Karpas-422 (cell line): ENCODE measurements around the gene MPST. TPM values are rescaled to one million over a fixed set of nuclear protein-coding genes. Genes with fewer than 3 reads are reported as not detected.

Source experiments
- DNase-seq: peaks from one replicate; pipeline ENCODE4 v3.0.0-alpha.2; 2015
- H2AFZ ChIP-seq: fragments of 200-600 bp; sonication (generic); 2 replicates; pipeline ENCODE4 v1.6.1; 2014; ENCODE audit warnings: antibody characterized with exemption, low read length, mixed read lengths
- H3K27ac ChIP-seq: fragments of 200-600 bp; sonication (generic); 2 replicates; pipeline ENCODE4 v1.5.1; 2014; ENCODE audit warnings: mild to moderate bottlenecking, low read length, moderate library complexity
- H3K27me3 ChIP-seq: fragments of 200-600 bp; sonication (generic); 2 replicates; pipeline ENCODE4 v1.6.1; 2014; ENCODE audit warnings: low read length, mixed read lengths
- H3K36me3 ChIP-seq: fragments of 200-600 bp; sonication (generic); 2 replicates; pipeline ENCODE4 v1.6.1; 2014; ENCODE audit warnings: low read length, mixed read lengths; ENCODE audit not compliant: insufficient read depth
- H3K4me1 ChIP-seq: fragments of 200-600 bp; sonication (generic); 2 replicates; pipeline ENCODE4 v1.6.1; 2014; ENCODE audit warnings: mild to moderate bottlenecking, low read length, mixed read lengths
- H3K4me2 ChIP-seq: fragments of 200-600 bp; sonication (generic); 2 replicates; pipeline ENCODE4 v1.6.1; 2014; ENCODE audit warnings: low read length, low read depth, mild to moderate bottlenecking; ENCODE audit not compliant: poor library complexity, severe bottlenecking
- H3K4me3 ChIP-seq: fragments of 200-600 bp; sonication (generic); 2 replicates; pipeline ENCODE4 v1.5.1; 2014; ENCODE audit warnings: mild to moderate bottlenecking, antibody characterized with exemption, low read length, mixed read lengths
- H3K79me2 ChIP-seq: fragments of 200-600 bp; sonication (generic); 2 replicates; pipeline ENCODE4 v1.6.1; 2014; ENCODE audit warnings: mild to moderate bottlenecking, low read length, mixed read lengths
- H3K9ac ChIP-seq: fragments of 200-600 bp; sonication (generic); 2 replicates; pipeline ENCODE4 v1.6.0; 2014; ENCODE audit warnings: low read length
- H3K9me2 ChIP-seq: fragments of 200-600 bp; sonication (generic), shearing (Covaris generic); replicated peaks from 2 replicates; pipeline ENCODE4 v1.6.0; 2014; ENCODE audit warnings: mild to moderate bottlenecking, low read length, moderate library complexity; ENCODE audit not compliant: insufficient read depth
- H3K9me3 ChIP-seq: fragments of 300-700, 200-600 bp; sonication (generic); 2 replicates; pipeline ENCODE4 v1.6.1; 2014; ENCODE audit warnings: low read length, mixed read lengths
- H4K20me1 ChIP-seq: fragments of 200-600 bp; sonication (generic); 2 replicates; pipeline ENCODE4 v1.6.1; 2014; ENCODE audit warnings: mild to moderate bottlenecking, antibody characterized with exemption, low read length, low read depth; ENCODE audit not compliant: insufficient read depth
- total RNA-seq: library from RNA; depleted of rRNA; stranded (reverse); fragments of >200 nt; shearing (Covaris generic); gene quantifications from 2 replicates; pipeline ENCODE4 v1.2.3, GENCODE V29; 2014; ENCODE audit warnings: low replicate concordance

The MPST gene
- total RNA-seq, 1 experiment from 2014 or later: 26.1 TPM

- Histone ChIP-seq H2AFZ (no peak overlapping the region), H3K27me3 (no peaks in the 10 kb centered on the region), H3K9me2 (no peaks in the 10 kb centered on the region), H3K4me1 (peaks cover 11% of the 10 kb centered on the region), H4K20me1 (no peaks in the 10 kb centered on the region), H3K36me3 (no peaks in the 10 kb centered on the region), H3K9ac (no peak overlapping the region), H3K4me3 (no peak overlapping the region), H3K79me2 (no peaks in the 10 kb centered on the region), H3K4me2 (no peak overlapping the region), H3K9me3 (no peaks in the 10 kb centered on the region), H3K27ac (no peak overlapping the region)
- no peak for DNase-seq
These were observed 3.2 kb upstream of the MPST start for GRCh38 chr22:37016134-37016910.

GRCh38 chr22:37017356-37017755 lies 2.2 kb upstream of the MPST start:
- Histone ChIP-seq H3K4me1 (peaks cover 11% of the 10 kb centered on the region), H3K4me3 (no peak overlapping the region), H3K4me2 (no peak overlapping the region), H3K9ac (no peak overlapping the region), H3K9me2 (no peaks in the 10 kb centered on the region), H3K9me3 (no peaks in the 10 kb centered on the region), H4K20me1 (no peaks in the 10 kb centered on the region), H3K79me2 (no peaks in the 10 kb centered on the region), H3K36me3 (no peaks in the 10 kb centered on the region), H3K27me3 (no peaks in the 10 kb centered on the region), H3K27ac (no peak overlapping the region), H2AFZ (no peak overlapping the region)
- no peak for DNase-seq

GRCh38 chr22:37018086-37018814 lies 1.3 kb upstream of the MPST start:
- DNase-seq: no peak
- Histone ChIP-seq H2AFZ (no peak overlapping the region), H4K20me1 (no peaks in the 10 kb centered on the region), H3K9me2 (no peaks in the 10 kb centered on the region), H3K4me2 (peak overlapping the region; percentile 71), H3K79me2 (no peaks in the 10 kb centered on the region), H3K9me3 (no peaks in the 10 kb centered on the region), H3K36me3 (no peaks in the 10 kb centered on the region), H3K27ac (no peak overlapping the region), H3K9ac (no peak overlapping the region), H3K4me3 (peak overlapping the region; percentile 72; the same call in 1 of the 2 replicates), H3K27me3 (no peaks in the 10 kb centered on the region), H3K4me1 (peaks cover 11% of the 10 kb centered on the region)

- no peaks in the 10 kb centered on the region for H3K9me3 ChIP-seq
- H3K79me2 ChIP-seq: no peaks in the 10 kb centered on the region
- H3K27me3 ChIP-seq: no peaks in the 10 kb centered on the region
- peak overlapping the region; percentile 78 for H3K9ac ChIP-seq
- peak overlapping the region; percentile 71; the same call in 1 of the 2 replicates for H2AFZ ChIP-seq
- H3K36me3 ChIP-seq: no peaks in the 10 kb centered on the region
- peak overlapping the region; percentile 71 for H3K4me2 ChIP-seq
- no peaks in the 10 kb centered on the region for H4K20me1 ChIP-seq
- H3K4me1 ChIP-seq: peaks cover 11% of the 10 kb centered on the region
- H3K9me2 ChIP-seq: no peaks in the 10 kb centered on the region
- H3K4me3 ChIP-seq: peak overlapping the region; percentile 72
- DNase-seq: no peak
- no peak overlapping the region for H3K27ac ChIP-seq
These were observed 680 bp upstream of the MPST start for GRCh38 chr22:37018815-37019308.

- H3K9me2 ChIP-seq: no peaks in the 10 kb centered on the region
- no peaks in the 10 kb centered on the region for H3K9me3 ChIP-seq
- no peaks in the 10 kb centered on the region for H3K36me3 ChIP-seq
- peaks cover 11% of the 10 kb centered on the region for H3K4me1 ChIP-seq
- H3K27me3 ChIP-seq: no peaks in the 10 kb centered on the region
- H4K20me1 ChIP-seq: no peaks in the 10 kb centered on the region
- peak overlapping the region; percentile 78 for H3K9ac ChIP-seq
- peak overlapping the region; percentile 98 for H2AFZ ChIP-seq
- H3K4me3 ChIP-seq: peak overlapping the region; percentile 78
- no peak overlapping the region for H3K27ac ChIP-seq
- no peaks in the 10 kb centered on the region for H3K79me2 ChIP-seq
- H3K4me2 ChIP-seq: peak overlapping the region; percentile 96
- no peak for DNase-seq
These were observed 594 bp downstream of the MPST start for GRCh38 chr22:37020192-37020479.

- no peaks in the 10 kb centered on the region for H3K9me3 ChIP-seq
- H3K36me3 ChIP-seq: no peaks in the 10 kb centered on the region
- DNase-seq: no peak
- H3K9ac ChIP-seq: no peak overlapping the region
- H3K4me1 ChIP-seq: peaks cover 16% of the 10 kb centered on the region
- H4K20me1 ChIP-seq: no peaks in the 10 kb centered on the region
- H3K79me2 ChIP-seq: no peaks in the 10 kb centered on the region
- no peak overlapping the region for H3K4me3 ChIP-seq
- no peak overlapping the region for H3K4me2 ChIP-seq
- H3K27me3 ChIP-seq: no peaks in the 10 kb centered on the region
- no peak overlapping the region for H3K27ac ChIP-seq
- H3K9me2 ChIP-seq: no peaks in the 10 kb centered on the region
- H2AFZ ChIP-seq: no peak overlapping the region
These were observed 1.5 kb downstream of the MPST start for GRCh38 chr22:37021041-37021440.

- H3K36me3 ChIP-seq: no peaks in the 10 kb centered on the region
- no peak overlapping the region for H2AFZ ChIP-seq
- peak; percentile 86 for DNase-seq
- no peaks in the 10 kb centered on the region for H3K9me3 ChIP-seq
- H3K27me3 ChIP-seq: no peaks in the 10 kb centered on the region
- H3K9me2 ChIP-seq: no peaks in the 10 kb centered on the region
- H3K9ac ChIP-seq: no peak overlapping the region
- H3K4me1 ChIP-seq: peaks cover 18% of the 10 kb centered on the region
- no peak overlapping the region for H3K27ac ChIP-seq
- H4K20me1 ChIP-seq: no peaks in the 10 kb centered on the region
- no peaks in the 10 kb centered on the region for H3K79me2 ChIP-seq
- no peak overlapping the region for H3K4me2 ChIP-seq
- H3K4me3 ChIP-seq: no peak overlapping the region
These were observed 2.4 kb downstream of the MPST start for GRCh38 chr22:37021710-37022482.
